ENCODE results near the gene PRR14.
"Not testable (repeated sequence)": the region's sequence is repeated elsewhere in the genome, so short reads cannot be mapped to it uniquely, and the experiment has no call there.

PRR14 gene

GRCh38 chr16:30650369-30651123, at the start of gene PRR14:
Gene PRR14, plus strand, starts transcription at chr16:30650960. Its CDS starts 686 bp downstream, at chr16:30651646.
- peak; percentile 100 for DNase-seq

DNA sequence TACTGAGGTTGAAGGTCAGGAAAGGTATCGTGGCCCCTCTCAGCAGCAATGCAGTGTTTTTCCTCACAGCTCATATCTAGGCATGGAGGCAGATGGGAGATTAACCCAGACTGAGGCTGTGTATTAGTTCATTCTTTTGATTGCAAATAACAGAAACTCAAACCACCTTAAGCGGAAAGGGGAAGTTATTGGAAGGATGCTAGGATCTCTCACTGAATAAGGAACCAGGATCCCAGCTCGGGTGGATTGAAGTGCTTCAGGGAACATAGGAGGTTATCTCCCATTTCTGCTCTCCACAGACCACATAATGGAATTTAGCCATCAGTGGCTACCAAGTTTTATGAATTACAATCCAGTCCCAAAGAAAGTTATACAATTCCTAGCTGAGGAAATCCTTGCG, 48.8 kb upstream of the PRR14 start:
- DNase-seq = no peak

DNA sequence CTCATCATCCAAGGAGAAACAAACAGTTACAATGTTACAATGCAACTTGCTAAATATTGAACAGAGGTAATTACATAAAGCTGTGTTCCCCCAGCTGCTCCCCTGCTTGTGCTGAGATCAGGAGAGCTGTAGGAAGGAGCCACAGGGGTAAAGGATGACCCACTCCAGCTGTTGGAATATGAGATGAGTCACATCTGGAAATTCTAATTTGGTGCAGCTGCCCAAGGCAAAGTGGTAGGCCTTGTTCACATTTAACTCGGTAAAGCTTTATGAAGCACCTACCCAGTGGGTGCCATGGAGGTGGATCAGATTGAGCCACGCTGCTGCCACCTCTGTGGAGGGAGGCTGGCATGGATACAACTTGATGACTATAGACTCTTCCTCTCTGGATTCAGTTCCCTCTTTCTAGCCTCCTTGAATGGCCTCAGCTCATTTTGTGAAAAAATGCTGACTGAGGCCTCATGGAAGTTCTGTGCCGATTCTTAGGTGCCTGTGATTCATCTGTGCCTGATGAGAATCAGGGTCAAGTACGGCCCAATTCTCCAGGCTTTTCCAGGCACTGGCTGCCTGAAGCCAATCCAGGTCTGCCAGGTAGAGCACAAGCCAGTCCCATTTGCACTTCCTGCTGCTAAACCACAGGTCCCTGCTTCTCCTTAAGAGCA, 48.0 kb upstream of the PRR14 start:
- no peak for DNase-seq

DNA sequence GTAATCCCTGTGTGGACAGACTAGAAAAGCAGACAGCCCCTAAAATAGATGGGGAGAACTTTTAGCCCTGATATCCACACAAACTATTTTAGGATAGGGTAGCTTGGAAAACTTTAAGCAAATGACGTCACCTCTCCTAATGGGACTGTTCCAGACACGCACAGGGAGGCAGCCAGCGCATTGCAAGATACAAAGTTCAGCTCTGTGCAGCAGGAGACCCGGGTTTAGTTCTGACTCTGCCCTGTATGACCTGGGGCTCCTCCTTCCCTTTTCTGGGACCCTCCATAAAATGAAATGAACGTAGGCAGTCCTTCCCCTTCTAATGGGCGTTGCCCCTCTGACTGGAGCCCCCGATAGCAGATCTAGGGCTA, 46.8 kb upstream of the PRR14 start:
- DNase-seq = no peak

DNA sequence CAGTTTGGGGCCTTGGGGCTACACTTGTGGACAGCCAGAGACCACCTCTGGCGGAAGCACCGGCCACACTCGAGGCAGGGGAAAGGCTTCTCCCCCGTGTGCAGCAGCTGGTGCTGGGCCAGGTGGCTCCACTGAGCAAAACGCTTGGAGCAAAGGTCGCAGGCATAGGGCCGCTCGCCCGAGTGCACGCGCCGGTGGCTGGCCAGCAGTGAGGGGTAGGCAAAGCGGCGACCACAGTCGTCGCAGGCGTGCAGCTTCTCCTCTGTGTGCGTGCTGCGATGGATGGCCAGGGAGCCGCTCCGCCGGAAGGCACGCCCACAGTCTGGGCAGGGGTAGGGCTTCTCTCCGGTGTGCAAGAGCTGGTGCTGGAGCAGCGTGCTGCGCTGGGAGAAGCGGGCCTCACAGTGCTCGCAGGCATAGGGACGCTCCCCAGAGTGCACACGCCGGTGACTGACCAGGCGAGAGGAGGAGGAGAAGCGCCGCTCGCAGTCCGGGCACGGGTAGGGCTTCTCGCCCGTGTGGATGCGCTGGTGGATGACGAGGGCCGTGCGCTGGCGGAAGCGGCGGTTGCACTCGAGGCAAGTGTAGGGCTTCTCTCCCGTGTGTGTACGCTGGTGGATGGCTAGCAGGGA, 46.3 kb upstream of the PRR14 start:
- no peak for DNase-seq

DNA sequence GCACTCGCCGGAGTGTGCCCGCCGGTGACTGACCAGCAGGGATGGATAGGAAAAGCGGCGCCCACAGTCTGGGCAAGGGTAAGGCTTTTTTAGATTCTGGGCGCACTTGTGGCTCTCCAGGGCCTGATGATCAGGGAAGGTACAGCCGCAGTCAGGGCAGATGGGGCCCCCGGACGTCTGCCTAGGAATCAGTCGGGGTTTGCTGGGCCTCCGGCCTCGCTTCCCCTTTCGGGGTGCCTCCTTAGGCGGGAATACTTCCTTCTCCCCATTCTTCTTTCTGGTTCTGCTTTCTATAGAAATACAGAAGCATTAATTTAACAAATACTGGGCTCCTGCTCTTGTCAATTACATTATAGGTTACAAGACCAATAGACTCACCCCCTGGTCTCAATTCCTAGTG, 45.6 kb upstream of the PRR14 start:
- no peak for DNase-seq

DNA sequence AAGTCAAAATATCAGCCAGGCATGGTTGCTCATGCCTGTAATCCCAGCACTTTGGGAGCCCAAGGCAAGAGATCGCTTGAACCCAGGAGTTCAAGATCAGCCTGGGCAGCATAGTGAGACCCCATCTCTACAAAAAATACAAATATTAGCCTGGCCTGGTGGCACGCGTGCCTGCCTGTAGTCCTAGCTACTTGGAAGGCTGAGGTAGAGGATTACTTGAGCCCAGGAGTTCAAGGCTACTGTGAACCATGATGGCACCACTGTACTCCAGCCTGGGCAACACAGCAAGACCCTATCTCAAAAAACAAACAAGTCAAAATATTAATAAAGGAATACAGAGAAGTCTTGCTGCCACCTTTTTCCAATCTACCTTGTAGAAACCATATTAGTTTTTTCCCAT, 44.8 kb upstream of the PRR14 start:
- no peak for DNase-seq

GRCh38 chr16:30609002-30609925, 41.5 kb upstream of the PRR14 start:
- DNase-seq = peak; percentile 48

DNA sequence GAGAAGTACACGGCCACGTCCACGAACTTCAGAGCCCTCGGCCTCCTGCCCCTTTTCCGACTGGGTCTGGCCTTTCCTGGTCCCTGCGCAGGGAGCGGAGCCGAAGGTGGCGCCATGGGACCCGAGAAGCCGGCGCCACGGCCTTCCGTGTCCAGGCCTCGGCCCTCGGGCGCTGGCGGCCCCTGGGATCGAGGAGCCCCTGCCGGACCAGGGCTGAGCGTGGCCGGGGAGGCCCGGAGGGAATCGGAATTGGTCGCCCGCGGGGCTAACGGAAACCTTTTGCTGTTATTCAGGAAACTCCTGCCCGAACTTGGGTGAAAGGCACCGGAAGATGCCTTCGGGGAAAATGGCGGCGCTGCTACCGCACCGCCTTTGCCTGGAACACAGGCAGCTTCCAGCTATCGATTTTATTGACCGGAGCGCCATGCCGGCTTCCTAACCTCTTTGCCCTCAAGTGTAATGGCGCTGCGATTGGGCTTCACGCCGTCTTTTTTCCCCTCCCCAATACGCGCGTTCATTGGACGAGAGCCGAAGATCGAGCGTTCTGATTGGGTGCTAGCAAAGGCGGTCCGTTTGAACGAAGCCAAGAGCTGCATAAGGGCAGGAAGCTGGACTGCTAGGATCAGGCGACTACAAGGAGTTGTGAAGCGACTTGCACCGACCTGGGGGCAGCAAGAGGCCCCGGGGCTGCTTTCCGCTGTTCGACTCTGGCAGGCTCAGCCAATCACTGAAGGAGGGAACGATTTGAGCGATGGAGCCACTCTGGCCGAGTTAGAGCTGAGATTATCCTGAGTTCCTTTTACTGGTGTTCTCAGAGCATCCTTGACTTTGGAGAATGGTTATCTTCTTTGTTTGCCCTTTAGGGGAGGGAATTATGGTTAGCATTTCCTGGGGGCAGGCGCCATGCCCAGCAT, 40.6 kb upstream of the PRR14 start, which contains the start of gene ZNF689:
TSS of gene ZNF689 (minus strand) at position 464 of the 914 bp plus-strand sequence. CDS start at position 116, 348 bp downstream.
- peak; percentile 98 for DNase-seq

- peak; percentile 76 for DNase-seq
Observed at GRCh38 chr16:30615358-30616091, 35.2 kb upstream of the PRR14 start.

GRCh38 chr16:30619202-30619601, 31.6 kb upstream of the PRR14 start:
- no peak for DNase-seq

- no peak for DNase-seq
Observed at GRCh38 chr16:30619638-30620037, 31.1 kb upstream of the PRR14 start.

GRCh38 chr16:30620169-30620568, 30.6 kb upstream of the PRR14 start:
- DNase-seq = no peak

DNA sequence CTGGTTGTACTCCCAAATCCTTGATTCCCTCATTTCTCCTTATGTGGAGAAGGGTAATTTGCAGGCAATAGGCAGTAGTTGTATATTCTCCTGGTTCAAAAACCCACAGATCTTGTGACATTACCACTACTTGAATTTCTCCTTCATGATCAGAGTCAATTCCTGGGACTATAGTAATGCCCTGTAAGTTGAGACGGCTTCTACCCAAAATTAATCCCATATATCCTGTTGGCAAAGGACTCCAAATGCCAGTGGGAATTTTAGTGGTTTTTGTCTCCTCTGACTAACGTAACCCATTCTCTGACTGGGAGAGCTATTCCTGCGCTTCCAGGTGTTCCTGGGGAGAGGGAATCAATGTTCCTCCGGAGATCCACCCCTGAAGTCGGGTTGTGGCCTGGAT, 29.0 kb upstream of the PRR14 start:
- DNase-seq = no peak

- no peak for DNase-seq
Observed at GRCh38 chr16:30622455-30623032, 28.2 kb upstream of the PRR14 start.

GRCh38 chr16:30623536-30624283, 27.1 kb upstream of the PRR14 start:
- DNase-seq = no peak

DNA sequence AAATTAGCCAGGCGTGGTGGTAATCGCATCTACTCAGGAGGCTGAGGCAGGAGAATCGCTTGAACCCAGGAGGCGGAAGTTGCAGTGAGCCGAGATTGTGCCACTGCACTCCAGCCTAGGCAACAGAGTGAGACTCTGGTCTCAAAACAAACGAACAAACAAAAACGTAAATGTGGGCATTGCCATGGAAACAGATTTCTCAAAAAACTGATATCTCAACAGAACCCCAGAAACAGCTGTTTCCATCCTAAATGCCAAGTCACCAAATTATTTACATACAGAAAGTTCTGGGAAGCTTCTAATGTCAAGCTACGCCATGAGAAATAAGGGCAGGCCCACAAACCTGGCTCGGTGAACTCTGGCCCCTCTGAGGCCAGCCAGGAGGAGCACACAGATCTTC, 24.5 kb upstream of the PRR14 start:
- no peak for DNase-seq

GRCh38 chr16:30628628-30629540, 21.9 kb upstream of the PRR14 start:
- peak; percentile 89 for DNase-seq

- not testable (repeated sequence) for DNase-seq
Observed at GRCh38 chr16:30632454-30632853, 18.3 kb upstream of the PRR14 start.

All from CD4-positive, alpha-beta T cell treated with Interleukin-17A for 1 hour (primary cell).